GM18868 (cell line): Measurements from ENCODE around the gene B3GALNT2.

Experiments used
- ATAC-seq: cut with Tn5 transposase; IDR thresholded peaks from one replicate; pipeline ENCODE4 v1.9.1; 2021; ENCODE audit warnings: mild to moderate bottlenecking, moderate library complexity; ENCODE audit not compliant: unreplicated experiment

B3GALNT2 gene

GRCh38 chr1:235411489-235412486 is 92.5 kb downstream of the B3GALNT2 start:
- ATAC-seq, result no peak

GRCh38 chr1:235410467-235410866 is 93.8 kb downstream of the B3GALNT2 start:
- ATAC-seq, result no peak

DNA sequence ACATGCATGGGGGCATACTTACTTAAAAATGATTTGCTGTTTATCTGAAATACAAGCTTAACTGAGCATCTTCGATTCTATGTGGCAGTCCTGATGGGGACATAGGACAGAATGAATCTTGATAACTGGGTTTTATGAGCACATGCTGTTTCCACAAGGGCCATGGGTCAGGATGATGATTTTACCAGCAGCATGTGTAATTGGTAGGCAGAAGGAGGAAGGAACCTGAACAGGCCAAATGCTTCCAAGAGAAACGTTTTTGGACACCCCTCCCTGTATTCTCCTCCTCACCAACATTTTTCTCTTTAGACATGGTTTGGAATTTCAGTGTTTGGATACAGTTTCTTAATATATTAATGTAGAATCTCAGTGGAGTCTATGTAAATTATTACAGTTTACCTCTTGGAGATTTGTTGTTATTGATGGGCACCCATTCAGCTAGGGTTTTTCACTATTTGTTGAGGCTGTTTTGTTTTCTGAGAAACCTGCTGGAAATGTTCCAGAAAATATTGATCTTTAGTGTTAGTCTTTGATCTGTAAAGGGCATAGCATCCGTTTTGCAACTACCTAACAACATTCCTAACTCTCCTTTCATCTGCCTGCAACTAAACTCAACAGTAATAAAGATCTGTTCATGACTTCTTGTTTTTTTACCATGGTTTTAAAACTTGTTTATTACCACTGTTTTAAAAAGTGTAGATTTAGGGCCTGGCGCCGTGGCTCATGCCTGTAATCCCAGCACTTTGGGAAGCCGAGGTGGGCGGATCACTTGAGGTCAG is 95.0 kb downstream of the B3GALNT2 start:
- no peak for ATAC-seq

GRCh38 chr1:235408503-235408960 is 95.7 kb downstream of the B3GALNT2 start:
- ATAC-seq, result no peak

DNA sequence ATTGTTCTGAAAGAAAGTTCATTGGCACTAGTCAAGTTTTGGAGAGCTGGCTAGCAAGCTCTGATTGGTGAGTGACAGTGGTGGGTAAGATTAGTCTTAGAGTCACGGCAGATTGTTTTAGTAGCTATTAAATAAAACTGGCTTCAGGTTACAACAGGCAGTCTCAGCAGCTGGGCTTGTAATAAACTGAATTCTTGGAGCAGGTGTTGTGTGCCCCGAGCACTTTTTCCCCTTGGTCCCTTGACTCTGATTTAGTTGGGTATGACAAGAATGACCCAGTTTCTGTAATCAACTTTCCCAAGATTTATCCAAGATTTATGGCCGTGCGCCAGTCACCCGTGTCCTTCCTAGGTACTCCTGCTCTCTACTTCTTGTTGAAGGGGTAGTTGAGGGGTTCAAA is 96.8 kb downstream of the B3GALNT2 start:
- no peak for ATAC-seq

DNA sequence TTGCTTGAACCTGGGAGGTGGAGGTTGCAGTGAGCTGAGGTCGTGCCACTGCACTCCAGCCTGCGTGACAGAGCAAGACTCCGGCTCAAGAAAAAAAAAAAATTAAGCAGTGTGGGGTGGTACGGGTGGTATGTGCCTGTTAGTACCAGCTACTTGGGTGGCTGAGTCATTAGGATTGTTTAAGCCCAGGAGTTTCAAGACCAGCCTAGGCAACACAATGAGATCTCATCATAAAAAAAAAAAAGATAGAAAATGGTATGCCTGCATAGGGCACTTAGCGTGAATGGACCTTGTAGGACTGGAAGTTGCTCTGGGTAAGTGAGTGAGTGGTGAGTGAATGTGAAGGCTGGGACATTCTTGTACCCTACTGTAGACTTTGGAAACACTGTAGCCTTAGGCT is 100.1 kb downstream of the B3GALNT2 start:
- ATAC-seq, result no peak

- ATAC-seq, result no peak
Observed at GRCh38 chr1:235403593-235403992, 100.7 kb downstream of the B3GALNT2 start.

DNA sequence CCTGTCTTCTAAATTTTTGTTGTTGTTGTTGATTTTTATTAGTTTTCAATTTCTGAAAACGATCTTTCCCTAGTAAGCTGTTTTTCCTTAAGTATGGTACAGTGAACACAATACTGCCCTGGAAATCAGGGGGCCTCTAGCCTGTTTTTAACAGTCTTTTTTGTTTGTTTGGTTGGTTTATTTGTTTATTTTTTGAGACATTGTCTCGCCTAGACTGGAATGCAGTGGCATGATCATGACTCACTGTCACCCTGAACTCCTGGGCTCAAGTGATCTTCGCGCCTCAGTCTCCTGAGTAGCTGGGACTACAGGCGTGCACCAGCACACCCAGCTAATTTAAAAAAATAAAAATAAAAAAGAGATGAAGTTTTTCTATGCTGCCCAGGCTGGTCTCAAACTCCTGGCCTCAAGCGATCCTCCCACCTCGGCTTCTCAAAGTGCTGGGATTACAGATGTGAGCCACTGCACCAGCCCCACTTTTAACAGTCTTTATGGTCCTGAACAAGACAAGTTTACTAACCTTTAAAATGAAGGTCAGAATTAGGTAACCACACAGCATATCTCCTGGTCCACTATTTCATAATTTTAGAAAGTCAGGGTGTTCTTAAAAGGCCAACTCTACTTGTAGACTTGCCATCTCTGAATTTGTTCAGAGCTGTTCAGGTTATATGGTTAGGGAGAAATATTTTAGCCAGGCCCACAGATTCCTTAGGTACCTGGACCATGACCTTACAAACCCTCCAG is 101.6 kb downstream of the B3GALNT2 start:
- ATAC-seq, result no peak

DNA sequence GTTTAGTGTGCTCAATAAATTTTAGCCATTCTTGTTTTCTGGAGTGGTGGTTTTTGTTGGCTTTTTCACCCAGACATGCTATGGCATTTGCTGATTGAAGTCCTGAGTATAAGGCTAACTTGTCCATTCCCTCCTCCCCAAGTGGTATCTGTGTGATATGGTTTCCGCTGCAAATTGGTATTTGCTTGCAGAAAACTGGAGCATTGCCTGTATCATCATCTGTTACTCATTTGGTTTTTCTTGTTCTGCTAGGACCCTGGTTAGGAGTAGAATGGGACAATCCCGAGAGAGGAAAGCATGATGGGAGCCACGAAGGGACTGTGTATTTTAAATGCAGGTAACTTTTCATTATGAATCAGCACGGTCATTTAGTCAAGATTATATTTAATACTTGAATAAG is 103.0 kb downstream of the B3GALNT2 start:
- ATAC-seq, result no peak
